Activated gamma-delta T cell treated with anti-CD3 and anti-CD28 coated beads, Interleukin-2, amount 50 U/mL, for 16 hours (primary cell): ENCODE measurements around the gene TRNAU1AP.
"Not testable (repeated sequence)": the region's sequence is repeated elsewhere in the genome, so short reads cannot be mapped to it uniquely, and the experiment has no call there.

Experiments
- DNase-seq: peaks from one replicate; pipeline ENCODE4 v3.0.0-alpha.2; 2020; ENCODE audit warnings: low read depth

The TRNAU1AP gene

DNA sequence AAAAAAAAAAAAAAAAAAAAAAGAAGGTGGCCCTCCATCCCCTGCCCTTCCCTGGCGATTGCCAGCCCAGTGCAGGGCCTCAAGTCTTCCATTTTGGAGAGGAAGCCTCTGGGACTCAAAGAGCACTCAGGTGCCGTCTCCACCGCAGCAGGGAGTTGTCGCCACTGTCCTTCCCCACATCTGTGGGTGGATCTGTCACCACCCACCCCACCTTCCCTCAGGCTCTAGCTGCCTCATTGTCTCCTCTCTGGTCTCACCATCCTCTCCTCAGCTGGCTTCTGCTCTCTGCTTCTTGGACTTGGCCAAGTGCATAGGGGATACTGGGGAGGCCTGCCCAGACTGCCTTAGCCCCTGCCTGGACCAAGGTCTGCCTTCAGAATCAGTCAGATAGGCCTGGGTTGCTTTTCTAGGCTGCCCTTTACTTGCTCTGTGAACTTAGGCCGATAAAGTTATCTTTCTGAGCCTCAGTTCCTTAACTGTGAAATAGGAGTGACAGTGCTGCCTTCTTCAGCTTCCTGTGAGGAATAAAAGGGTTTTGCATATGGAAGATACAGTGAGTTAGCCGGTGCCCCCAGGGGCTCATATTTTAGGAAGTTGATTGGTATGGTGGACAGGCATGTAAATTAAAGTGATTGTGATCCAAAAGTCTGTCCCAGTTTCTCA is 31.3 kb upstream of the TRNAU1AP start:
- no peak for DNase-seq

- not testable (repeated sequence) for DNase-seq
Measured at GRCh38 chr1:28522537-28522936, 30.3 kb upstream of the TRNAU1AP start.

DNA sequence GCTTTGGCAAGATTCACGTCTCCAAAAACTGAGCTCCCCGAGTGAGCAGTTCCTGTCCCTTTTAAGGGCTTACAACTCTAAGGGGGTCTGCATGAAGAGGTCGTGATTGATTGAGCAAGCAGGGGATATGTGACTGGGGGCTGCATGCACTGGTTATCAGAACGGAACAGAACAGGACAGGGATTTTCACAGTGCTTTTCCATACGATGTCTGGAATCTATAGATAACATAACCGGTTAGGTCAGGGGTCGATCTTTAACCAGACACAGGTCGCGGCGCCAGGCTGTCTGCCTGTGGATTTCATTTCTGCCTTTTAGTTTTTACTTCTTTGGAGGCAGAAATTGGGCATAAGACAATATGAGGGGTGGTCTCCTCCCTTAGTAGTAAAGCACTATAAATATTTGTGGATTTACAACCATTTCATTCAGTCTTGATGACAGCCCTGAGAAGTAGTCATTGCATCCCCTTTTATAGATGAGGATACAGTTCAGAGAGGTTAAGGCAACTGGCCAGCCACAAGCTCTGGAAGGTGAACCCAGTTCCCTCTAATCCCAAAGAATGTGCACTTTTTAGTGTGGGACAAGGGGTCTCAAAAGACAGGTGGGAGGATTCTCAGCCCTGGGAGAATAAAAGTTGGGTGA is 27.8 kb upstream of the TRNAU1AP start:
- DNase-seq: not testable (repeated sequence)

DNA sequence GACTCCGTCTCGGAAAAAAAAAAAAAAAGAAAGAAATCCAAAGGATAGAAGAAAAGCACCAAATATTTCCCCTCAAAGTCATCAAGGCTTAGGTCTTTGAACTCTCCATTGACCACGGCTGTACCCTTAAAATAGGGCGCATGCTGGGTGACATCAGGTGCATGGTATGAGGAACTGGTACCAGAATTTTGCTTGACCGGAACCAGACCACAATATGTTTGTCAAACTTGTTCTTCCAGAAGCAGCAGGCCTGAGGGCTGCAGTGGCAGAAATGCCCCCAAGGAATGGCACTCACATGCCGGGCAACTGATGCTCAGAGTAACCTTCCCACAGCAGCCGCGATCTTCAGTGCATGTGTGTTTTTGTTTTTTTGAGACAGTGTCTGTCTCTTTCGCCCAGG is 26.0 kb upstream of the TRNAU1AP start:
- no peak for DNase-seq

DNA sequence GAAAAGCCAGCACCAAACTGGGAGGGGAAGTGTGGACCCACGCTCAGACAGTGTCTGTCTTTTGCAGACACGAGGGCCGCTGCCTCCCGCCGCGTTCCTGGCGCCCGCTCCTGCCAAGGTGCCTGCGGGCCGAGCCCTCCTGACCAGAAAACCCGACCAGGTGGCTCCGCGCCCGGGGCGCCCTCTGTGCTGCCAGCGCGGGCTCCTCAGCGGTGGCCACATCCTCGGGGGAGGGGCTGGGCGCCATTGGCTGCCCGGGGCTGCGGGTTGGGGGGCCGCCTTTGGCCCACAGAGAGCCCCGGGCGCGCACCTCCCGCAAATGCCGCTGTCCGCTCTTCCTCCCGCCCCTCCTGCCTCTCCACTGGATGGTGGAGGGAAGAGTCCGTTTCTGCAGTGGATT is 22.4 kb upstream of the TRNAU1AP start:
- DNase-seq: no peak

DNA sequence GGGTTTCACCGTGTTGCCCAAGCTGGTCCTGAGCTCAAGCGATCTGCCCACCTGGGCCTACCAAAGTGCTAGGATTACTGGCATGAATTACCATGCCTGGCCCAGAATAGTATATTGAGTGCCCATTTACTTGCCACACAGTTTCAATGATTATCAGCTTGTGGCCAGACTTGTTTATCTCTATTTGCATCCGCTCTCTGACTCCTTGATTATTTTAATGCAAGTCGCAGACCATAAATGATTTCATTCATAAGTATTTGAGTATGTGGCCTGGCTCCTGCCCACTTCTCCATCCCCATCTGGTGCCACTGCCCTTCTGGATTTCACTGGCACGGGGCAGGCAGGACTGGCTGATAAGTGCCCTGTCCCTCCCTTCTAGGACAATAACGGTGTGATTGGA is 18.2 kb upstream of the TRNAU1AP start:
- no peak for DNase-seq

GRCh38 chr1:28535180-28535579 is 17.7 kb upstream of the TRNAU1AP start:
- DNase-seq: no peak

DNA sequence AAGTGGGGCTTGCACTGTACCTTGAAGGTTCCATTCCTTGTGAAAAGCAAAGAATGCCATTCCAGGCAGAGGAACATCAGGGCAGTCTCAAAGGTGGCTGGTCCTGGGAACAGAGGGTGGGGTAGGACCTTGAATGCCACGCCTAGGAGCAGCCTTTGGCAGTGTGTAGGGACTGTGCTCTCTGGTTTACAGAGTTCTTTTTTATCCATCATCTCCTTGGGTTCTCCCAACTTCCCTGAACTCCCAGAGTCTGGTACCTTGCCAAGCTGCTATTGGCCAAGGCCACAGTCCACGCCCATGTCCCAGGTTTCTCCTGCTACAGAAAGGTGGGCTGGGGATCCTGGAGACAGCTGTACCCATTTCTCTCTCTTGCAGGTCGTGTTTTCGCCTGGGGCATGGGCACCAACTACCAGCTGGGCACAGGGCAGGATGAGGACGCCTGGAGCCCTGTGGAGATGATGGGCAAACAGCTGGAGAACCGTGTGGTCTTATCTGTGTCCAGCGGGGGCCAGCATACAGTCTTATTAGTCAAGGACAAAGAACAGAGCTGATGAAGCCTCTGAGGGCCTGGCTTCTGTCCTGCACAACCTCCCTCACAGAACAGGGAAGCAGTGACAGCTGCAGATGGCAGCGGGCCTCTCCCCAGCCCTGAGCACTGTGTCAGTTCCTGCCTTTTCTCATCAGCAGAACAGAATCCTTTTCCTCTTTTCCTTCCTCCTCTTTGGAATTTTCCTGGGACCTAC is 15.3 kb upstream of the TRNAU1AP start:
- DNase-seq: no peak

- no peak for DNase-seq
Measured at GRCh38 chr1:28538286-28538685, 14.6 kb upstream of the TRNAU1AP start.

GRCh38 chr1:28540651-28541050 is 12.2 kb upstream of the TRNAU1AP start:
- DNase-seq: no peak

GRCh38 chr1:28541414-28542015 is 11.4 kb upstream of the TRNAU1AP start:
- not testable (repeated sequence) for DNase-seq

DNA sequence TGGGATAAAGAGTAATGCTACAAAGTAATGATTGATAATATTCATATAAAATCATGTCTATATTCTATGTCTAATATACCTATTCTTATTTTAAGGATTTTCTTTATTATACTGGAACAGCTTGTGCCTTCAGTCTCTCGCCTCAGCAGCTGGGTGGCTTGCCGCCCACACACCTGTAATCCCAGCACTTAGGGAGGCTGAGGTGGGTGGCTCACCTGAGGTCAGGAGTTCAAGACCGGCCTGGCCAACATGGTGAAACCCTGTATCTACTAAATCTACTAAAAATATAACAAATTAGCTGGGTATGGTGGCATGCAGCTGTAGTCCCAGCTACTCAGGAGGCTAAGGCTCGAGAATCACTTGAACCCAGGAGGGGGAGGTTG is 7.6 kb upstream of the TRNAU1AP start:
- DNase-seq: no peak

- no peak for DNase-seq
Measured at GRCh38 chr1:28548318-28548717, 4.6 kb upstream of the TRNAU1AP start.

DNA sequence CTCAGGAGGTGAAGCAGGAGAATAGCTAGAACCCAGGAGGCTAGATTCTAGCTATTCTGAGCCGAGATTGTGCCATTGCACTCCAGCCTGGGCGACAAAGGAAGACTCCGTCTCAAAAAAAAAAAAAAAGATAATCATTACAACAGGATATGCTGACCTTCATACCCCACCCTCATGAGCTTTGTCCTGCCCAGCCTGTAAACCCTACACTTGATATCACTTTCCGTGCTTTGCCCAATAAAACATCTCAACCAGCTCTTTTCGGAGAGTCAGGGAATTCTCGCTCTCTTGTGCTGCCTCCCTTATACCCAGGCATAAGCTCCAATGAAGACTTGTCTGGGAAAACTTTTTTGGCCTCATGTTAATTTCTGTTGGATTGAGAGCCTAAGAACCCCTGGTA is 1.5 kb upstream of the TRNAU1AP start:
- DNase-seq: no peak

GRCh38 chr1:28560886-28561285 is 8.0 kb downstream of the TRNAU1AP start:
- no peak for DNase-seq

DNA sequence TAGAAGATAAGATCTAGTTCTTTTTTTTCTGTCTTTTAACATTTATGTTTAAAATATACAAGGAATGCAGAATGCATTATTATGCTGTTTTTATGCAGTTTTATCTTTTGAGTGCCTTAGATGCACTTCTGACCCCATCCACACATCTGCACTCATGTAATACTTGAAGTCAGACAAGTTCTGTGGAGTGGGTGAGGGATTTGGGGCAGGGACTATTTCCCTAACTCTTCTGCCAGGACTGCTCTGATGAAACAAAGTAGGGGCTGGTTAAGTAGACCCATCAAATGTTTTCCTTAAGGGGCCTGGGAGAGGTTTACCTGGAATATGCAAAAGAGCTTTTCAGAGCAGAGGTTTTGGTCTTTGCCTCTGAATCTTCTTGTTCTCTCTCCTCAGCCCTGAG is 11.4 kb downstream of the TRNAU1AP start:
- no peak for DNase-seq

- no peak for DNase-seq
Measured at GRCh38 chr1:28565040-28565439, 12.2 kb downstream of the TRNAU1AP start.

DNA sequence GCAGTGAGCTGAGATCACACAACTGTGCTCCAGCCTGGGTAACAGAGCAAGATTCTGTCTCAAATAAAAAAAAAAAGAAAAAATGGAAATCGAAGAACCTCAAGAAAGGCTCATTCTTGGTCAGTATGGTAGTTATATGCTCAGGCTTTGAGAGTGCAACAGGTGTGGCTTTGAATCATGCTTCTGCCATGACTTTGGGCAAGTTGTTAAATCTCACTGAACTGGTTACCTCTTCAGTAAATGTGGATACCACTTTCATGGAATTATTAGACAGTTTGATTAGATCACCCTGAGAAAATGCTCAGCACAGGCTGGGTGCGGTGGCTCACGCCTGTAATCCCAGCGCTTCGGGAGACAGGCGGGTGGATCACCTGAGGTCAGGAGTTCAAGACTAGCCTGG is 12.8 kb downstream of the TRNAU1AP start:
- DNase-seq: no peak

GRCh38 chr1:28566931-28567330 is 14.0 kb downstream of the TRNAU1AP start:
- no peak for DNase-seq

DNA sequence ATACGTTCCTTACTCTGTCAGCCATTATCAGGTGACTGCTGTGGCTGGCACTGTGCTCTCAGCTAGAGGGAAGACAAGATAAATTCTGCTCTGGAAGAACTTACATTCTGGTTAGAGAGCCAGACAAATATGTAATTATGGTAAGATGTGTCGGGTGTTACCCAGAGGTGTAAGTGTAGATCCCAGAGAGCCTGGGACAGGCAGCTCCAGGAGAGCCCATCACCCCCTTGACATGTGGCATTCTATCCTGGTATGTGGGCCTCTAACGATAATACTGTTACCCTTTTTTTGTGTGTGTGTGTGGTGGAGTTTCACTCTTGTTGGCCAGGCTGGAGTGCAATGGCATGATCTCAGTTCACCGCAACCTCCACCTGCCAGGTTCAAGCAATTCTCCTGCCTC is 19.0 kb downstream of the TRNAU1AP start:
- no peak for DNase-seq

DNA sequence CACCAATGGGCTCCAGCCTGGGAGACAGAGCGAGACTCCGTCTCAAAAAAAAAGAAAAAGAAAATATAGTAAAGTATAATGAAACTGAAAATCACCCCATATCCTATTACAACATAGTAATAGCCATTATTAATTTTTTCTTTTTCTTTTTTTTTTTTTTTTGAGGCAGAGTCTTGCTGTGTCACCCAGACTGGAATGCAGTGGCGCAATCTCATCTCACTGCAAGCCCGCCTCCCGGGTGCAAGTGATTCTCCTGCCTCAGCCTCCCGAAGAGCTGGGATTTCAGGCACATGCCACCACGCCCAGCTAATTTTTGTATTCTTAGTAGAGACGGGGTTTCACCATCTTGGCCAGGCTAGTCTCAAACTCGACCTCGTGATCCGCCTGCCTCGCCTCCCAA is 20.0 kb downstream of the TRNAU1AP start:
- DNase-seq: not testable (repeated sequence)

- no peak for DNase-seq
Measured at GRCh38 chr1:28573564-28573963, 20.7 kb downstream of the TRNAU1AP start.
